ENCODE measurements around the gene LTB4R2.

Gene LTB4R2

DNA sequence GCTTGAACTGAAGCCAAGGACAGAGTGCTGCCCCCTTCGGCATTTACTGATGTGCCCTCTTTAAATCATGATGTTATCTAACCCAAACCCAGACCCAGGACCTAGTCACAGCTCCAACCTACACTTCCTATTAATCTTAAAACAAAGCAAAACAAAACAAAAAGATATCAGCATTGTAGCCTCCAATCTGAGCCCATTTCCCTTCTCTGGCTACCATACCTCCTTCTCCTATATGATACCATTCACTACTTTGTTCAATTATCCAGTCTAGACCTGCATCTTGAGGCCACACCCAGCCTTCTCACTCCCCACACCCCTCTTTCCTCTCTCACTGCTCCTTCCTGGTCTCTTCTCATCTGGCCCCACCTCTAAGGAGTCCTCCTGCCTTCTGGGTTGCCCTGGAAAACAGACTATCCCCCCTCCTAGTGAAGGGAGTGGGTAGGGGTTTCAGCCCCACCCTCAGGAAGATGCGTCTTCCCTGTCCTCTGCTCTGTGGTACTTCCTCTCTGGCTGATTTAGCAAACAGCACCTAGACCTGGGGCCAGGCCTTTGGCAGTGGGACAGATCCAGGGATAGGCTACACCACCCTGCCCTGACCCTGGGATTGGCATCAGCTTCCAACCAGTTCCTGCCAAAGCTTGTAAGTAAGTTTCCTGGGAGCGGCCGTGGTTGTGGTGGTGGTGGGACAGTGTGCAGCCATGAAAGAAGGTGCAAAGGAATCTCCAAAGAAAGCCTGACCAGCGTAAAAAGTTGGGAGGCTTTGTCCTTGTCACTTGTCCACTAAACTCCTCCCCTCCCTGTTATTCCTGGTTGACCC, 4.6 kb downstream of the LTB4R2 start:
- WGBS, 2 donors (ENCODE audit: extremely low coverage in 2 of 2, insufficient read length in 2 of 2, insufficient replicate concordance in 1 of 2), result no CpG with 5 or more reads among the region's 5 CpGs
- Histone ChIP-seq H3K9ac (ENCODE audit: low read depth, low read length, poor library complexity) (no peak overlapping the region), H2AFZ (ENCODE audit: low read length) (no peak overlapping the region), H2BK15ac (ENCODE audit: low read length) (no peak overlapping the region), H4K91ac (ENCODE audit: low read depth, low read length, poor library complexity) (no peak overlapping the region), H3K27ac (replicated peaks; ENCODE audit: low read length) (no peak overlapping the region), H3K4me3 (ENCODE audit: low read length in 2 of 2) (no peak overlapping the region), H3K36me3 (replicated peaks in 1 of 2; ENCODE audit: control insufficient read depth in 2 of 2, insufficient read depth in 2 of 2, low read length in 2 of 2) (peaks cover 6 to 15% of the 10 kb centered on the region in 2 donors), H3K4me2 (ENCODE audit: insufficient read depth, low read length, poor library complexity, severe bottlenecking) (no peak overlapping the region), H2BK120ac (ENCODE audit: low read depth, low read length) (no peak overlapping the region), H3K4me1 (ENCODE audit: control insufficient read depth in 2 of 2, insufficient read depth in 1 of 2, low read depth in 1 of 2, low read length in 2 of 2) (no peaks in the 10 kb centered on the region), H3K9me3 (replicated peaks in 1 of 2; ENCODE audit: control insufficient read depth in 2 of 2, insufficient read depth in 1 of 2, low read depth in 1 of 2, low read length in 2 of 2) (peaks cover 0 to 7% of the 10 kb centered on the region in 2 donors), H3K27me3 (ENCODE audit: control insufficient read depth in 3 of 3, insufficient read depth in 3 of 3, low read depth in 1 of 3, low read length in 3 of 3) (peaks cover 0 to 19% (median 8%) of the 10 kb centered on the region in 3 experiments), H4K8ac (ENCODE audit: low read depth, low read length) (no peak overlapping the region), H2AK5ac (ENCODE audit: low read depth, low read length) (no peak overlapping the region), H3K18ac (ENCODE audit: low read length) (no peak overlapping the region), H3K79me1 (ENCODE audit: low read depth, low read length) (no peaks in the 10 kb centered on the region), H3K14ac (ENCODE audit: low read length) (no peak overlapping the region), H3K4ac (ENCODE audit: low read length) (no peak overlapping the region), H2BK5ac (ENCODE audit: low read length) (no peak overlapping the region), H2BK12ac (ENCODE audit: low read length) (no peak overlapping the region), H3K23ac (ENCODE audit: low read depth, low read length, poor library complexity) (no peak overlapping the region)
- DNase-seq (ENCODE audit: low spot score), result no peak

DNA sequence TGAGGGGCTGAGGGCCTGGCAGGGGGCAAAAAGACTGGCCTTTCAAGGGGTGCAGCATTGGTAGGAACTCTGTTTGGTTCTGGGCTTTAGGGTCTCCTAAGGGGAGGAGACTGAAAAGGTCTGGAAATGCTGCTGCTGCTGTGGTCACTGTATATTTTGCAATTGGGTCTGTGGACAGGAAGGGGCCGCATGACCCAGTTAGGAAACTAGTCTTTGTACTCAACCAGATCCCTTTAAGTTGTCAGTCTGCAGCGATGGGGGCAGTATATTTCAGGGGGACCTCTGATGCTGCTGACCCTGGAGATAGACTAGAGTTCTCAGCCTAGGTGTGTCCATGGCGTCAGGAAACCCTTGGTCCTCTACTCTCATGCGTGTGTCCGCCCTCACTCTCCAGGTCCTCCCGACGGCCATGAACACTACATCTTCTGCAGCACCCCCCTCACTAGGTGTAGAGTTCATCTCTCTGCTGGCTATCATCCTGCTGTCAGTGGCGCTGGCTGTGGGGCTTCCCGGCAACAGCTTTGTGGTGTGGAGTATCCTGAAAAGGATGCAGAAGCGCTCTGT, 5.4 kb downstream of the LTB4R2 start:
- no peaks in the 10 kb centered on the region for H3K4me1 ChIP-seq (ENCODE audit: control insufficient read depth in 2 of 2, insufficient read depth in 1 of 2, low read depth in 1 of 2, low read length in 2 of 2)
- no CpG with 5 or more reads among the region's 10 CpGs for WGBS, 2 donors (ENCODE audit: extremely low coverage in 2 of 2, insufficient read length in 2 of 2, insufficient replicate concordance in 1 of 2)
- no peaks in the 10 kb centered on the region for H3K79me1 ChIP-seq (ENCODE audit: low read depth, low read length)
- no peak overlapping the region for H3K27ac ChIP-seq (replicated peaks; ENCODE audit: low read length)
- no peak overlapping the region for H3K4ac ChIP-seq (ENCODE audit: low read length)
- no peak overlapping the region for H3K4me3 ChIP-seq (ENCODE audit: low read length in 2 of 2)
- H3K23ac ChIP-seq (ENCODE audit: low read depth, low read length, poor library complexity), result peak overlapping the region; percentile 29
- H3K18ac ChIP-seq (ENCODE audit: low read length), result no peak overlapping the region
- H2BK15ac ChIP-seq (ENCODE audit: low read length), result no peak overlapping the region
- no peak for DNase-seq (ENCODE audit: low spot score)
- peaks cover 0 to 19% (median 15%) of the 10 kb centered on the region in 3 experiments for H3K27me3 ChIP-seq (ENCODE audit: control insufficient read depth in 3 of 3, insufficient read depth in 3 of 3, low read depth in 1 of 3, low read length in 3 of 3)
- H2BK5ac ChIP-seq (ENCODE audit: low read length), result no peak overlapping the region
- H2AFZ ChIP-seq (ENCODE audit: low read length), result no peak overlapping the region
- H2BK12ac ChIP-seq (ENCODE audit: low read length), result no peak overlapping the region
- H4K8ac ChIP-seq (ENCODE audit: low read depth, low read length), result no peak overlapping the region
- peak overlapping the region; percentile 47 for H2AK5ac ChIP-seq (ENCODE audit: low read depth, low read length)
- H2BK120ac ChIP-seq (ENCODE audit: low read depth, low read length), result no peak overlapping the region
- H3K9me3 ChIP-seq (replicated peaks in 1 of 2; ENCODE audit: control insufficient read depth in 2 of 2, insufficient read depth in 1 of 2, low read depth in 1 of 2, low read length in 2 of 2), result peaks cover 0 to 7% of the 10 kb centered on the region in 2 donors
- H4K91ac ChIP-seq (ENCODE audit: low read depth, low read length, poor library complexity), result no peak overlapping the region
- H3K4me2 ChIP-seq (ENCODE audit: insufficient read depth, low read length, poor library complexity, severe bottlenecking), result no peak overlapping the region
- H3K9ac ChIP-seq (ENCODE audit: low read depth, low read length, poor library complexity), result no peak overlapping the region
- peaks cover 4 to 8% of the 10 kb centered on the region in 2 donors for H3K36me3 ChIP-seq (replicated peaks in 1 of 2; ENCODE audit: control insufficient read depth in 2 of 2, insufficient read depth in 2 of 2, low read length in 2 of 2)
- peak overlapping the region; percentile 40 for H3K14ac ChIP-seq (ENCODE audit: low read length)

DNA sequence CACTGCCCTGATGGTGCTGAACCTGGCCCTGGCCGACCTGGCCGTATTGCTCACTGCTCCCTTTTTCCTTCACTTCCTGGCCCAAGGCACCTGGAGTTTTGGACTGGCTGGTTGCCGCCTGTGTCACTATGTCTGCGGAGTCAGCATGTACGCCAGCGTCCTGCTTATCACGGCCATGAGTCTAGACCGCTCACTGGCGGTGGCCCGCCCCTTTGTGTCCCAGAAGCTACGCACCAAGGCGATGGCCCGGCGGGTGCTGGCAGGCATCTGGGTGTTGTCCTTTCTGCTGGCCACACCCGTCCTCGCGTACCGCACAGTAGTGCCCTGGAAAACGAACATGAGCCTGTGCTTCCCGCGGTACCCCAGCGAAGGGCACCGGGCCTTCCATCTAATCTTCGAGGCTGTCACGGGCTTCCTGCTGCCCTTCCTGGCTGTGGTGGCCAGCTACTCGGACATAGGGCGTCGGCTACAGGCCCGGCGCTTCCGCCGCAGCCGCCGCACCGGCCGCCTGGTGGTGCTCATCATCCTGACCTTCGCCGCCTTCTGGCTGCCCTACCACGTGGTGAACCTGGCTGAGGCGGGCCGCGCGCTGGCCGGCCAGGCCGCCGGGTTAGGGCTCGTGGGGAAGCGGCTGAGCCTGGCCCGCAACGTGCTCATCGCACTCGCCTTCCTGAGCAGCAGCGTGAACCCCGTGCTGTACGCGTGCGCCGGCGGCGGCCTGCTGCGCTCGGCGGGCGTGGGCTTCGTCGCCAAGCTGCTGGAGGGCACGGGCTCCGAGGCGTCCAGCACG, 6.1 kb downstream of the LTB4R2 start:
- Histone ChIP-seq H3K9ac (ENCODE audit: low read depth, low read length, poor library complexity) (no peak overlapping the region), H3K4me2 (ENCODE audit: insufficient read depth, low read length, poor library complexity, severe bottlenecking) (no peak overlapping the region), H2BK120ac (ENCODE audit: low read depth, low read length) (no peak overlapping the region), H3K4me1 (ENCODE audit: control insufficient read depth in 2 of 2, insufficient read depth in 1 of 2, low read depth in 1 of 2, low read length in 2 of 2) (no peaks in the 10 kb centered on the region), H3K27me3 (ENCODE audit: control insufficient read depth in 3 of 3, insufficient read depth in 3 of 3, low read depth in 1 of 3, low read length in 3 of 3) (peaks cover 0 to 19% (median 17%) of the 10 kb centered on the region in 3 experiments), H3K4ac (ENCODE audit: low read length) (no peak overlapping the region), H3K14ac (ENCODE audit: low read length) (no peak overlapping the region), H2AK5ac (ENCODE audit: low read depth, low read length) (peak overlapping the region; percentile 47), H4K8ac (ENCODE audit: low read depth, low read length) (no peak overlapping the region), H2BK12ac (ENCODE audit: low read length) (no peak overlapping the region), H3K36me3 (replicated peaks in 1 of 2; ENCODE audit: control insufficient read depth in 2 of 2, insufficient read depth in 2 of 2, low read length in 2 of 2) (peaks cover 4 to 5% of the 10 kb centered on the region in 2 donors), H2BK5ac (ENCODE audit: low read length) (no peak overlapping the region), H3K18ac (ENCODE audit: low read length) (no peak overlapping the region), H3K79me1 (ENCODE audit: low read depth, low read length) (no peaks in the 10 kb centered on the region), H2BK15ac (ENCODE audit: low read length) (no peak overlapping the region), H4K91ac (ENCODE audit: low read depth, low read length, poor library complexity) (no peak overlapping the region), H2AFZ (ENCODE audit: low read length) (no peak overlapping the region), H3K9me3 (replicated peaks in 1 of 2; ENCODE audit: control insufficient read depth in 2 of 2, insufficient read depth in 1 of 2, low read depth in 1 of 2, low read length in 2 of 2) (peaks cover 0 to 7% of the 10 kb centered on the region in 2 donors), H3K27ac (replicated peaks; ENCODE audit: low read length) (no peak overlapping the region), H3K23ac (ENCODE audit: low read depth, low read length, poor library complexity) (peak overlapping the region; percentile 29), H3K4me3 (ENCODE audit: low read length in 2 of 2) (peak overlapping the region in 1 of 2 donors; percentile 19)
- no peak for DNase-seq (ENCODE audit: low spot score)
- no CpG with 5 or more reads among the region's 70 CpGs for WGBS, 2 donors (ENCODE audit: extremely low coverage in 2 of 2, insufficient read length in 2 of 2, insufficient replicate concordance in 1 of 2)

DNA sequence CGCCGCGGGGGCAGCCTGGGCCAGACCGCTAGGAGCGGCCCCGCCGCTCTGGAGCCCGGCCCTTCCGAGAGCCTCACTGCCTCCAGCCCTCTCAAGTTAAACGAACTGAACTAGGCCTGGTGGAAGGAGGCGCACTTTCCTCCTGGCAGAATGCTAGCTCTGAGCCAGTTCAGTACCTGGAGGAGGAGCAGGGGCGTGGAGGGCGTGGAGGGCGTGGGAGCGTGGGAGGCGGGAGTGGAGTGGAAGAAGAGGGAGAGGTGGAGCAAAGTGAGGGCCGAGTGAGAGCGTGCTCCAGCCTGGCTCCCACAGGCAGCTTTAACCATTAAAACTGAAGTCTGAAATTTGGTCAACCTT, 6.6 kb downstream of the LTB4R2 start:
- H3K4me2 ChIP-seq (ENCODE audit: insufficient read depth, low read length, poor library complexity, severe bottlenecking), result no peak overlapping the region
- H3K14ac ChIP-seq (ENCODE audit: low read length), result no peak overlapping the region
- peak overlapping the region; percentile 27 for H3K23ac ChIP-seq (ENCODE audit: low read depth, low read length, poor library complexity)
- no peak for DNase-seq (ENCODE audit: low spot score)
- H3K4me3 ChIP-seq (ENCODE audit: low read length in 2 of 2), result peak overlapping the region in 1 of 2 donors; percentile 19
- no peak overlapping the region for H3K27ac ChIP-seq (replicated peaks; ENCODE audit: low read length)
- no peak overlapping the region for H2BK15ac ChIP-seq (ENCODE audit: low read length)
- 100% methylated on average over 4 of the region's 18 CpGs; no CpG with 5 or more reads in 1 of the 2 donors for WGBS, 2 donors (ENCODE audit: extremely low coverage in 2 of 2, insufficient read length in 2 of 2, insufficient replicate concordance in 1 of 2)
- no peak overlapping the region for H4K91ac ChIP-seq (ENCODE audit: low read depth, low read length, poor library complexity)
- H3K4me1 ChIP-seq (ENCODE audit: control insufficient read depth in 2 of 2, insufficient read depth in 1 of 2, low read depth in 1 of 2, low read length in 2 of 2), result peaks cover under 1 to 2% of the 10 kb centered on the region in 2 donors
- no peak overlapping the region for H3K9ac ChIP-seq (ENCODE audit: low read depth, low read length, poor library complexity)
- peak overlapping the region; percentile 51 for H3K18ac ChIP-seq (ENCODE audit: low read length)
- no peak overlapping the region for H3K4ac ChIP-seq (ENCODE audit: low read length)
- peaks cover 0 to 7% of the 10 kb centered on the region in 2 donors for H3K9me3 ChIP-seq (replicated peaks in 1 of 2; ENCODE audit: control insufficient read depth in 2 of 2, insufficient read depth in 1 of 2, low read depth in 1 of 2, low read length in 2 of 2)
- H2BK5ac ChIP-seq (ENCODE audit: low read length), result no peak overlapping the region
- no peak overlapping the region for H2AFZ ChIP-seq (ENCODE audit: low read length)
- H4K8ac ChIP-seq (ENCODE audit: low read depth, low read length), result no peak overlapping the region
- H3K79me1 ChIP-seq (ENCODE audit: low read depth, low read length), result no peaks in the 10 kb centered on the region
- H2BK120ac ChIP-seq (ENCODE audit: low read depth, low read length), result no peak overlapping the region
- H3K27me3 ChIP-seq (ENCODE audit: control insufficient read depth in 3 of 3, insufficient read depth in 3 of 3, low read depth in 1 of 3, low read length in 3 of 3), result peaks cover 0 to 19% (median 19%) of the 10 kb centered on the region in 3 experiments
- peak overlapping the region; percentile 47 for H2AK5ac ChIP-seq (ENCODE audit: low read depth, low read length)
- H2BK12ac ChIP-seq (ENCODE audit: low read length), result no peak overlapping the region
- H3K36me3 ChIP-seq (replicated peaks in 1 of 2; ENCODE audit: control insufficient read depth in 2 of 2, insufficient read depth in 2 of 2, low read length in 2 of 2), result peaks cover 4% of the 10 kb centered on the region in 2 donors
